Activated T-cell treated with anti-CD3 and anti-CD28 coated beads, Interleukin-2, amount 50 U/mL, for 1 hour (primary cell): ENCODE data around the gene CEP112.

Source experiments
- DNase-seq: peaks from one replicate; pipeline ENCODE4 v3.0.0-alpha.2; 2020

Gene CEP112

DNA sequence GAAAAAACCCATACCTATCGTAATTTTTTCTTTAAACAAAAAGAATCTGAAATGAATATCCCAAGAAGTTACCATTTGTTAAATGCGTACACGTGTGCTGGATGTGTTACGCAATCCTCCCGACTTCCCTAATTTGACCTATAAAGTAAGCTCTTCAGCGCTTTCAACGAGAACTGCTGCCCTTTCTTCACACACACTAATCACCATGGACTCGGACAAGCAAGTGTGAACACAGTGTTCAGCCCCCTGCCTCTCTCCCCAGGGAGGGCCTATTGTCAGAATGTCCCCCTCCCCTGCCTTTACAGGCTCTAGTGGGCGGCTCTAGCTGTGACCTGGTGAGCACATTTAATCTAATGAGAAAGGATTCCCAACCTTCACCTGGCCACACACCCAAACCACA is 216.1 kb downstream of the CEP112 start:
- no peak for DNase-seq

DNA sequence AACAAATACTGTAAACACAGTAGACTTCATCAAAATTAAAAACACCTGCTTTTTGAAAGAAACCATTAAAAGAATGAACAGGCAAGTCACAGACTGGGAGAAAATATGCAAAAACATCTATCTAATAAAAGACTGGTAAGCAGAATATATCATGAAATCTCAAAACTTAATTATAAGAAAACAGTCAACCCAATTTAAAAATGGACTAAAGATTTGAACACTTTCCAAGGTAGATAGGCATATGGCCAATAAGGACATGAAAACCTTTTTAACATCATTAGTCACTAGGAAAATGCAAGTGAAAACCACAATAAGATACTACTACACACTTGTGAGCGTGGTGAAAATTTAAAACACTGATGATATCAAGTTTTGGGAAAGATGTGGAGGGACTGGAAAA is 218.7 kb downstream of the CEP112 start:
- DNase-seq, result no peak

DNA sequence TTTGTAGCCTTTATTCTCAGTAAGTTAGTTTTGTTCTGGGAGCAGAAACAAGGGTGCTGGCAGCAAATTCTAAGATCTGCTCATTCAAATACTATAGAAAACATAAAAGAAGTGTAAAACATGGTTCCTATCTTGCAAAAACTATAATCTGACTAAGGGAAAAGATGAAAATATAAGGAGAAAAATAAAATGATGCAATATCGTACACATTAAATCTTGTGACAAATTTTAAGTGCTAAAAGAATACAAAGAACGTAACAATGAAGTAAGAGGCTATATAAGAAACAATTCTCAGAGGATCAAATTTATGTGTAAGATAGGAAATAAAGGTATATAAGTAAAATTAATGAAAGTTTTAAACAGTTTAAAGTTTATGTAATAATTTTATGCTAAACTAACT is 224.6 kb downstream of the CEP112 start:
- no peak for DNase-seq

DNA sequence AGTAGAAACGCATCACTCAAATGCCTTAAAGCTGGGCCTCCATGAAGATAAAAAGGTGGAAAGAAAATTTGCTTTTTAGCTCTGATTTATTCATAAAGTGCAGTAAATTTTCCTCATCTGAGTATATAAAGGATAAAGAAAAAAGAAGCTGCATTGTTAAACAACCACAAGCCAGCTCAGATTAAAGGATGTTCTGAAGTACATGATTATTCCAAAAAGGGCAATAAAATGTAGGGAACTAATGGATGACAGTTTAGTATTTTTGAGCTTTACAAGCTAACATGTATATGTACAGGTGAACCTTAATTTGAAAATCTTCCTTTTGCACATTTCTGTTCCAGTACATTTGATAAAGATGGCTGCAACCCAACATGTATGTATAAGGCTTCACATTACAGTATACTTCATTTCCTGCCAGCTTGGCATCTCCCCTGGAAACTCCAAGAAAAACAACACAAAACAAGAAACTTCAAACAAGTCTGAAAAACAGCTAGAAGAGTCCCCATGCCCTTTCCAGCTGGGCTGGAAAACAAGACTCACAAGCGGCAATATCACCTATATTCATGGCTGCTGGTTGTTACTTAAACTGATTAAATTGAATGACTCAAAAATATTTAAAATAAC is 225.7 kb downstream of the CEP112 start:
- DNase-seq, result no peak

DNA sequence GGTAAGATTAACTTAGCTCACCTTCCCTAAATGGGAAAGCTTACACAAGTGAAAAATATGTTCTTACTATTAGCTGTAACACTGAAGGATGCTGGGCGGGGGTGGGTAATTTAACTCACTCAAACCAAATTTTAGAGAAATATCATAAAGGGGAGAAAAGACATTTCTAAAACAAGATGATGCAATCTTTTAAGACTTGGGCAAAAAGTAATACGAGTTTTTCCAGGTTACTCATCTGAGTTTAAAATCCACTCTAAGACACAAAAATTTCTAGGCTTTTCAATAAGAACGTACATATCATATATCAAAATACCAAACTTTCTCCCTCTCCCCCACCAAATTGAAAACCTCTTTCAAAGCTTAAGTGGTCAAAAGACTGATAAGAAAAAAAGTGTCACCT is 228.8 kb downstream of the CEP112 start:
- DNase-seq, result no peak

DNA sequence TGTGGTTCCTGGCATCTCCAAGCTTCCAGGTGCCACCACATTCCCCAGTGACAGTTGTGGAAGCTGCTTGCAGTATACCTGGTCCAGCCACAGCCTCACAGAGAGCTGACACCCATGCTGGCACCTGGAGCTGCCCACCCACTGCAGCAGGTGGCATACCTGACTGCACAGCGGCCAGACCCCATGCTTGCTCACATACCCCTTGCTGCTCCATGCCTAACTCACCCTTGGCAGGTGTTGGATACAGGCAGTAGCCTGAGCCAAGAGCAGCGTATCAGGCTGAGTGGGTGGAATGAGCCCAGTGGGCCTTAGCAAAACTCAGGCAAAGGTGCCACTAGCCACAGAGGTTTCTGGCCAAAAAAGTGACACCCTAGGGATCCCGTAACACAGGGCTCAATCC is 232.3 kb downstream of the CEP112 start:
- no peak for DNase-seq

DNA sequence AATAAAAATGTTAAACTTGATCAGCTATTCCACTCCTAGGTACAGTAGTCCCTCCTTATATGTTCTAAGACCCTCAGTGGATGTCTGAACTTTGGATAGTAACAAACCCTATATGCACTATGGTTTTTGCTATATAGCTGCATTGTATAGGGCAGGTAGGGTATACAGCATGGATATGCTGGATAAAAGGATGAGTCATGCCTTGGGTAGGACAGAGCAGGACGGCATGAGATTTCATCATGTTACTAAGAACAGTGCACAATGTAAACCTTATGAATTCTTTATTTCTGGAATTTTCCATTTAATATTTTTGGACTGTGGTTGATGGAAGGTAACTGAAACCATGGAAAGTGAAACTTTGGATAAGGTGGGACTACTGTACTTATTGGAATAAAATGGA is 235.1 kb downstream of the CEP112 start:
- no peak for DNase-seq

DNA sequence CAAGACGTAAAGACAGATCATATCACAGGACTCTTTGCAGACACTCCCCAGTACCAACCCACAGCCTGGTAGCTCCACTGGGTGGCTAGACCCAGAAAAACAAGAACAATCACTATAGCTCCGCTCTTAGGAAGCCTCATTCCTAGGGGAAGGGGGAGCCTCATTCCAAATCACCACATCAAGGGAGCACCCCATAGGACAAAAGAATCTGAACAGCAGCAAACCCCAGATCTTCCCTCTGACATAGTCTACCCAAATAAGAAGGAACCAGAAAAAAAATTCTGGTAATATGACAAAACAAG is 237.8 kb downstream of the CEP112 start:
- DNase-seq, result no peak

DNA sequence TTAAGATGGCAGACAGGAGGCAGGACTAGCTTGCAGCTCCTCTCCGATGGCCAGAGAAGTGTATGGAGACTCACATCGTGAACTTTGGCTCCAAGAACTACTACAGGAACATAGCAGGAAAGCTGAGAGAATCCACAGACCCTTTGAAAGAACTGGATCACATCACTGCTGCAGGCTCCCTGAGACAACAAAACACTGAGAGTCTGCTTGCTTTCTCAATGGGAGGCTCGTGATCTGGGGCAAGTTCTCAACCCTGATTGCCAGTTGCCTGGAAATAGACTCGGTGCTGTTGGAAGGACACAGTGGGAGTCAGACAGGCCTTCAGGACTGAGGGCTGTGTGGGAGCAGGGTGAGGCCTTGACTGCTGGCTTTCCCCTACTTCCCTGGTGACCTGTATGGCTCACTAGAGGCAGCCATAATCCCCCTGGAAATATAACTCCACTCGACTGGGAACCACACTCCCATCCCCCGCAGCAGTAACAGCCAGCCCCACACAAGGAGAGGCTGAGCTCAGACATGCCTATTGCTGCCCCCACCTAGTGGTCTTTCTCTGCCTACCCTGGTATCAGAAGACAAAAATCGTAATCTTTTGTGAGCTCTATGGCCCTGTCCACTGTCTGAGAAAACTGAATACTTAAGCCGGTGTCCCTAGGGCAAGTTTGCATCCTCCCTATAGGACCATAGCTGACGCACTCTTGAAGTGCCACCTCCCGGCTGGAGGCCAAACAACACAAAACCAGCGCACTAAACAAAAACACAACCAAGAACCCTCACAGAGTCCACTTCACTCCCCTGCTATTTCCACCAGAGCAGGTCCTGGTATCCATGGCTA is 238.4 kb downstream of the CEP112 start:
- DNase-seq, result no peak

DNA sequence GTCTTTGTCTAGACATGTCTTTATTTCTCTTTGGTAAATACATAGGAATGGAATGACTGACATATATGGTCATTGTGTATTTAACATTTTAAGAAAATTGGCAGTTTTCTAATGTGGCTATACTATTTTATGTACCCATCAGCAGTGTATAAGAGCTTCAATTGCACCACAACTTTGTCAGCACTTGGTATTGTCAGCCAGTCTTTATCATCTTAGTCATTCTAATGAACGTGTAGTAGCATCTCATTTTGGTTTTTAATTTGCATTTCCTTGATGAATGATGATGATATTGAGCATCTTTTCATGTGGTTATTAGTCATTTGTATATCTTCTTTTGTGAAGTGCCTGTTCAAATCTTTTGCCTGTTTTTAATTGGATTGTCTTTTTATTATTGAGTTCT is 239.3 kb downstream of the CEP112 start:
- DNase-seq, result no peak

DNA sequence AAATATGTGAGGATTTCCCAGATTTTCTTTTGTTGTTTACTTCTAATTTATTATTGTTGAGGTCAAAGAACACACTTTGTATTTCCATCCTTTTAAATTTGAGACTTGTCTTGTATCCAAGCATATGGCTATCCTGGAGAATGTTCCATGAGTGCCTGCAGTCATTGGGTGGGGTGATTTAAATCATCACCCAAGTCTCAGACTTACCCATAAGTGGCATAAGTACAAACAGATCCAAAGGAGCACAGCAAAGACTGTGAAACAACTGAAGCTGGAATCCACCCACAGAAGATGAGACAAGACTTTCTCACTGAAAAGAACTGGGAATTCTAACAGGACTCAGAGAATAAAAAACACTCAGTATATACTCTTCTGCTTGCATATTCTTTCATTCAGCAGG is 239.9 kb downstream of the CEP112 start:
- no peak for DNase-seq

DNA sequence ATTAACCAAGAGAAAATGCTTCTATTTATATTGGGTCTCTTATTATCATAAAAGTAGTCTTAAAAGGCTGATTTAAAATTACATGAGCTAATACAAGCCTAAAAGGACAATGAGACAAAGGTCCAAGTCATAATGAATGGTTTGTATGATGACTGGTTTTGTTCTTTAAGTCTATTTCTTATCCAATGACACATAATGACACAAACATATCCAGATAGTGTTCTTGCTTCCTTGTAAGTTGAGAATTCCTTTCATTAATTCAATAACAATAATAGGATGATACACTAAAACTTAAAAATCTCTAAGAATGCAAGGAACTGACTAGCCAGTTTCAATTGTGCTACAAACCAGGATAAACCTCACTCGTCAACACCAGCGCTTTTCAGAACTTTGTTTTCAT is 244.1 kb downstream of the CEP112 start:
- no peak for DNase-seq

DNA sequence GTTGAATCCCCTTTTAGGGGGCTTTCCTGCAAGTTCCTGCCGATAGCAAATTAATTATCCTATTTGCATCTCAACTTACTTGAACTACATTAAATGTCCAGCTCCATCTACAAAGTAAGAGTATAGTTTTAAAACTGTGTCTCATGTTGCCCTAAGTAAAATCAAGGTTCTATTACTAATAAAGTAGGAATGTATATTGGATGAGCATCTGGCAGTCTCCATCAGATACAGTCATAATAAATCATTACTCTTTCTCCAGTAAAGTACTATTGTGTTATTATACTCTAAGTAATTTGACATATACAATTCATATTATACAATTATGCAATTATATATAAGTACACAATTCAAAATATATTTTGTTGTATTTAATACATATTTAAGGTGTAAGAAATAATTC is 249.3 kb downstream of the CEP112 start:
- DNase-seq, result no peak

DNA sequence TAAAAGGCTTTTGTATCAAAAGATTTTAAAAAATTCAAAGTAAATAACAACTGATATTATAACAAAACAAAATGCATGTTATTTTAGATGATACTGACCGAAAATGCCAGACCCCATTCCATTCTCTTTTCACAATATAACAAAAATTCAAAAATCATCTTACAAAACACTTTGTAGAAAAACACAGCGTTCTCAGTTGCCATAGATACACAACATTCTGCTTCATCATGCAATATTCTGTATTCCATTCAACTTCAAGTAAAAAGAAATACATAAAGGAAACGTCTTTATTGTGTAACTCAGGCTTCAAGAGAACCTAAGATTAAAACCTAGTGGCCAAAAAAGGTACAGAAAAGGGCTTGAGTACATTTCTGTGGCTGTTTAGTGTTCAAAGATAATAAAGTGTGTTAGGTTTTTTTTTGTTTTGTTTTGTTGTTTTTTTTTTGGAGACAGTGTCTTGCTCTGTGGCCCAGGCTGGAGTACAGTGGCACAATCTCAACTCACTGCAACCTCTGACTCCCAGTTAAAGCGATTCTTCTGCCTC is 250.5 kb downstream of the CEP112 start:
- no peak for DNase-seq

DNA sequence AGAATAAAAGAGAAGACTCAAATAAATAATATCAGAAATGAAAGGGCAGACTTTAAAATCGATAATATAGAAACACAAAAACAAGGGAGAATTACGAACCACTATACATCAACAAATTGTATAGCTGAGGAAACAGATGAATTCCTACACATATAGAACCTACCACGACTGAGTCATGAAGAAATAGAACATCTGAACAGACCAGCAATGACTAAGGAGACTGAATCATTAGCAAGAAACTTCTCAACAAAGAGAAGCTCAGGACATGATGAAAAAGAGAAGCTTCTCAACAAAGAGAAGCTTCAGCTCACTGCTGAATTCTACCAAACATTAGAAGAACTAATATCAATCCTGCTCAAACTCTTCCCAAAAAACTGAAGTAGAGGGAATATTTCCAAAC is 255.9 kb downstream of the CEP112 start:
- DNase-seq, result no peak

DNA sequence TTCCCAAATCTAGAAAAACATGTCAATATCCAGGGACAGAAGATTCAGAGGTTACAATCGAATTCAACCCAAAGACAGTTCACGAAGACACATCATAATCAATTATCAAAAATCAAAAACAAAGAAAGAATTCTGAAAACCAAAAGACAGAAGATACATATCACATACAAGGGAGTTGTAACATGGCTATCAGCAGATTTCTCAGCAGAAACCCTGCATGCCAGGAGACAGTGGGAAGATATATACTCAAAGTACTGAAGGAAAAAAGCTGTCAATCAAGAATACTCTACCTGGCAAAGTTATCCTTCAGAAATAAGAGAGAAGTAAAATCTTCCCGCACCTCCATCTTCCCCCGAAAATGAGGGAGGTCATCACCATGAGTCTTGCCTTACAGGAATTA is 258.6 kb downstream of the CEP112 start:
- no peak for DNase-seq

DNA sequence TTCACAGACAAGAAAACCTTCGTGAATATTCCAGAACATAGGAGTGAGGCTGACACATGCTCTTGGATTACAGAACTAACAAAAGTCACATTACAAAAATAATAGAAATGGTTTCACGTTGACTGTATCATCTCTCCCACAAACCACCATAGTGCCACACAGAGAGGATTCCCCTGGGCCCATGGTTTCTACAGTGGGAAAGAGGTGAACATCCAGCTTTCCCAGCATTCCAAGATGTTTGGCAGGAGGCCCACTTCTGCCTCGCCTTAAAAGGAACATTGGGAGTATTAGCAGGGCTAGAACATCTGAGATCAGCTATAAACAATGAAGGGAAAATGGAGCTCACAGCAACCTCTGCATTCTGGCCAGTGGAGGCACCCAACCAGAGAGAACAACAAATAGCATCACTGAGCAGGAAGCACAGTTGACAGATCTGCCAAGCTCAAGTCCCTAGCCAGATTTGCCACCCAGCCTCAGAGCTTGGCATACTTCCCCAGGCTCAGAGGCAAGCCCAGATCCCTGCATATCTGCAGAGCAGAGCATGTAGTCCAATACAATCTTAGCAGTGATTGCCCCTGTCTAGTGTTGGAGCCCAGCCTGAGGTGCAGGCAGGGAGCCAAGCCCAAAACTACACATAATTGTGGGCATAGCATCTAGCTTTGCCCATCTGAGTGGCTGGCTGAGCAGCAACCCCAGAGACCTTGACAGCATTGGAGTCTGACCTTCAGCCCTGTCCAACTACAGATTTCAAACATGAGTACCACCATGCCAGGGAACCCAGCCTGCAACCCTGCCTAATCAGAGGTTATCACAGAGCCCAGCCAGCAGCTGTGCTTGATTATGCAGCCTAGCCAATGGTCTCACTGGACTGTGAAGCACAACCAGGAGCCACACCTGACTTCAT is 260.4 kb downstream of the CEP112 start:
- DNase-seq, result no peak

DNA sequence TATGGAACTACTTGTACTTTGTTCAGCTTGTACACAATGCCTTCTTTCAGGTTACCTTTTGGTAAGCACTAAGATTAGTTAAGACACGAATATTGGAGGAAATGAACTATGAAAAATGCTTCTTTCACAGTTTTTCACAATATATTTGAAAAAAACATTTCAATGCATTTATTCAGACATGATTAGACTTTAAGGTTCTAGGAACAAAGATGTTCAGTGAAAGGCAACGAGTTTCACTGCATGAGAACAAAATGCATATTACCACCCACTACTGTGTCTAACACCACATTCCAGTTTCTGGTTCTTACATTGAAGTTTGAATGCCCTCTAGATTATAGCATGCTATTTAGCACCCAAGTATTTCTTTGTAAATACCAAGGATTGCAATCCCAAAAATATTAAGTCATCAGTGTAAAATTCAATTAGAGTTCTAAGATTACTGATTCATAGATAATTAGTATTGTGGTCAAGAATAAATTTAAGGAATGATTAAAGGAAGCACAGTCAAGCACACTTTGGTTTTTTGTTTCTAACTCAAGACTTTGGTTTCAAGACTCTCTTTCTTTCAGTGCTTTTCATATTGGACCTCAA is 261.7 kb downstream of the CEP112 start:
- DNase-seq, result no peak

DNA sequence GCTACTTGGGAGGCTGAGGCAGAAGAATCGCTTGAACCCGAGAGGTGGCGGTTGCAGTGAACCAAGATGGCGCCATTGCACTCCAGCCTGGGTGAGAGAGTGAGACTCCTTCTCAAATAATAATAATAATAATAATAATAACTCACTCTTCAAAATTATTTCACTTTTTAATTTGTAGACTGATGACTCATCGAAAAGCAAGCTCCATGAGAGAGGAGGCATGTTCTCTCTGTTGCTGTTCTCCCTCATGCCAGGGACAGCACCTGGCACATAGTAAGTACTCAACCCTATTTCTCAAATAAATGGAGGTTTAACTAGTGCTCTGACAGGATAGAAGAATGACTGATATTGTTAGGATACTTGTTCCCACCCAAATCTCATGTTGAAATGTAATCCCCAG is 265.3 kb downstream of the CEP112 start:
- DNase-seq, result no peak

DNA sequence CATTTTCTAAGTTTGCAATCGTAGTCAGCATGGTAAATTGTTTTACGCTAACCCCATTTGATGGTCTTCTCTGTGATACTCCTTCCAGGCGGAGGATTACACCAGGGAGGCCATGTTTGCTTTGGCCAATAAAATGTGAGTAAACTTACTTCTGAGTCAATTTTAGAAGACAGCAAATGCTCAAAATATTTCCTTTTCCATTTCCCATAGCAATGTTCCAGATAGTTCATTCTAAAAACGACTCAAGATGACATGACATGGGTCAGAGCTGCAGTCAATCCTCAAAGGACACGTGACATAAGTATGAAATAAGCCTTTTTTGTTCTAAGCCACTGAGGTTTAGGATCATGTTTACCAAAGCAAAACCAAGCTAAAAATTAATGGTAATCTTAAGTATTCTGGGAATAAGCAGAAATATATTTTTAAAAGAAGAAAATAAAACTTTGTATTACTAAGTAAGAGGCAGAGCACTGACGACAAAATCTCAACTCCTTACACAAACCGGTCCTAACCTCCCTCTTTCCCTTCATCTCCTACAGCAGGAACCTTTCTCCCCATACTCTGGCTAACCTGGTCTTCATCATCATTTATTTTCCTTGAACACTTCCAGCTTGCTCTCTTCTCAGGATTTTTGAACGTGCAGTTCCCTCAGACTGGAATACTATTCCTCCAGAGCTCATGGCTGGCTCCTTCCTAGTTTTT is 266.2 kb downstream of the CEP112 start:
- DNase-seq, result no peak

DNA sequence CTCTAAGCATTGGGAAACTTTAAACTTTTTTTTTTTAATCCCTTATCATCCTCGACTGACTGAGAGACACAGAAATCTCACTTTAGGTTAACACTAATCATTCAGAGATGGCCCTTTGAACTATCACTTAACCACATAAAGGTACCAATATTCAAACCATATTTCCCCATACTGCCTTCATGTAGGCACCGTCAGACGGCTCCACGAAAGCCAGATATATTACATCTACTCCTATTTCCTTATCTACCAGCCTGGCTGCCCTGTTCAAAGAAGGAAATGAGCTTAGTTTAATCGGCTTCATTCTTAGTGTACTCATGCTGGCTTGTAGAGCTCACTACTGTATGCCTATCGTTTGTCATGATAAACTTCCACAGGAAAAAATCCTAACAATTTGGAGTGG is 270.9 kb downstream of the CEP112 start:
- no peak for DNase-seq

DNA sequence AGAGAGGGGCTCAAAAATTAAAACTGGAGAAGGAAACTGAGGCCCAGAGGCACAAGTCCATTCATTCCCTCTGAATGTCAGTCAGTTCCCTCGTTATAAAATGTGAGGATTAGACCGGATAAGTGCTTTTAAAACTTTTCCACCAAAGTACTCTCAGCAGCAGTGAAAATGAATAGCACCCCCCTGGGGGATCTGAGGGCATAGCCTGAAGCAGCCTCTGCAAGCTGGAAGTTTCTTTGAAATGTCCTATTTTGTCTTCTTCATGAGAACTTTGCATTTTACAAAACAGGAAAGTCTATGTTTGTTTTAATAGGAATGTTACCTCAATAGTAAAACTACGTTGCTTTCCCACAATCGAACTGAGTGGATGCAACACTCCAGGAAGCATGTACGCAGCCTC is 273.0 kb downstream of the CEP112 start:
- no peak for DNase-seq

DNA sequence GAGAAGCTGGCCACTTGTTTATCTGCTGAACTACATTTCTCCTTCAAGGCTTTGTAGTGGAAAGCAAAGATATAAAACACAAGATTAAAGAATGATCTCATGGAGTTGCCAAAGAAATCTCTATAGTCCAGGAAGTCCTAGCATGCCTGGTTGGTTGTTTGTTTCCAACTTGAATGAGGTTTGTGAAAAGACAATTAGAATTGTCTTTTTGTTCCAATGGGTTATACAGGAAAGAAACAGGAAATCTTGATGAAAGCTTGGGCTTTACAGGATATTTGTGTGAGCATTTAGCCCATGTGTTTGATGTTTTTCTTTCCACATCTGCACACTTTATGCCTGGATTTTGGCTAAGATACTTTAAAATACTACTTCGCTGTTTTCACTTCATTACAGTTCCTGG is 273.4 kb downstream of the CEP112 start:
- DNase-seq, result no peak
